ENCODE measurements around the gene FBN2.

Gene FBN2

DNA sequence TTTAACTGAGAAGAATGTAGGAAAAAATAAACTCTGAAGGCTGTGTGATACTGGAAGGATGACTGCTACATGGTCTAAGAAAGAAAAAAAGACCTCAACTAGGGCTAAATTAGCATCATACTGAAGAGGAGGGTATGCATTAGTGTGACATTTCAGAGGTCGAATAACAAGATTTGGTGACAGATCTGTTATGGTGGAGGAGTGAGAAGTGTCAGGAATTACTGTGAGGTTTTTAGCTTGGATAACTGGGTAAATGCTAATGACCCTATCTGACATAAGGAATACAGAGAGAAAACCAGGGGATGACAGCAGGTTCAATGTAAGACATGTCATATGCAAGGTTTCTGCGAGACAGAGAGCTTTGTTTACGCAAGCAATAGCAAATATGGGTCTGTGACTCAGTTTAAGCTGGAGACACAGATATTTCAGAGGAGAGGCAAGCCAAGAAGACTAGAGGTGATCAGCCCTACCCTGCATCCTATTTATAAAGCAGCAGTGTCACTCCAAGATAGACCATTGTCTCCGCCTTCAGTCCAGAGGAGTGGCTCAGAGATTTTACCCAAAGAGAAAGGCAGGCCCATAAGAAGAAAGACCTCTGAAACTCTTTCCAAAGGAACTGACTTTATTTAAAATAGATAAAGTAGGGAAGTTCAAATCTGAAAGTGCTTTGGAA lies 44.3 kb downstream of the FBN2 start:
- H2AK5ac ChIP-seq (ENCODE audit: low read depth, low read length): no peak overlapping the region
- H3K9ac ChIP-seq (ENCODE audit: low read depth, low read length, poor library complexity): no peak overlapping the region
- H3K36me3 ChIP-seq (replicated peaks in 1 of 2; ENCODE audit: control insufficient read depth in 2 of 2, insufficient read depth in 2 of 2, low read length in 2 of 2): peaks cover 4 to 7% of the 10 kb centered on the region in 2 donors
- H3K23ac ChIP-seq (ENCODE audit: low read depth, low read length, poor library complexity): no peak overlapping the region
- no peak for DNase-seq (ENCODE audit: low spot score)
- H3K4ac ChIP-seq (ENCODE audit: low read length): no peak overlapping the region
- peaks cover 2 to 11% of the 10 kb centered on the region in 2 donors for H3K9me3 ChIP-seq (replicated peaks in 1 of 2; ENCODE audit: control insufficient read depth in 2 of 2, insufficient read depth in 1 of 2, low read depth in 1 of 2, low read length in 2 of 2)
- no peaks in the 10 kb centered on the region for H3K79me1 ChIP-seq (ENCODE audit: low read depth, low read length)
- peaks cover 0 to 2% of the 10 kb centered on the region in 2 donors for H3K4me1 ChIP-seq (ENCODE audit: control insufficient read depth in 2 of 2, insufficient read depth in 1 of 2, low read depth in 1 of 2, low read length in 2 of 2)
- no peak overlapping the region for H2BK12ac ChIP-seq (ENCODE audit: low read length)
- no peak overlapping the region for H2BK120ac ChIP-seq (ENCODE audit: low read depth, low read length)
- no peak overlapping the region for H4K91ac ChIP-seq (ENCODE audit: low read depth, low read length, poor library complexity)
- no peak overlapping the region for H3K14ac ChIP-seq (ENCODE audit: low read length)
- H3K4me2 ChIP-seq (ENCODE audit: insufficient read depth, low read length, poor library complexity, severe bottlenecking): no peak overlapping the region
- no peak overlapping the region for H3K4me3 ChIP-seq (ENCODE audit: low read length in 2 of 2)
- no CpG with 5 or more reads among the region's 4 CpGs for WGBS, 2 donors (ENCODE audit: extremely low coverage in 2 of 2, insufficient read length in 2 of 2, insufficient replicate concordance in 1 of 2)
- no peak overlapping the region for H4K8ac ChIP-seq (ENCODE audit: low read depth, low read length)
- no peak overlapping the region for H3K18ac ChIP-seq (ENCODE audit: low read length)
- H3K27me3 ChIP-seq (ENCODE audit: control insufficient read depth in 3 of 3, insufficient read depth in 3 of 3, low read depth in 1 of 3, low read length in 3 of 3): no peaks in the 10 kb centered on the region
- no peak overlapping the region for H3K27ac ChIP-seq (replicated peaks; ENCODE audit: low read length)
- no peak overlapping the region for H2BK5ac ChIP-seq (ENCODE audit: low read length)
- no peak overlapping the region for H2BK15ac ChIP-seq (ENCODE audit: low read length)
- no peak overlapping the region for H2AFZ ChIP-seq (ENCODE audit: low read length)

DNA sequence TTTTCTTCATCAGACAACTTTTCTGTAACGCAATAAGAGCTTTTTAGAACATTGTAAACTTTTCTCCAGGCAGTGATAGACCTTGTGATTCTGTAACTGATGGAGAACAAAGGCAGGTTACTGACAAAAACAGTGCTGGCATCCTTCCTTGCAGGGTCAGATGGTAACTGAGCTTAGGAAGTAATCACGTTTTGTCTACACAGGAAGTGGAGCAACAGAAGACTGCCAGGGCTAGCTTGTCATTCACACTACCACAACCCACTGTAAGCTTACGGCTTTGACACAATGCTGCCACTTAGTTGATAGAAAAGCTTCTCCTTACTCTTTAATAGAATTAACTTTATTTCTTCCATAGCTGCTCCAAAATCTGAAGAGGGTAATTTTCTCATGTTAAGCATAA lies 46.8 kb downstream of the FBN2 start:
- no peak overlapping the region for H4K8ac ChIP-seq (ENCODE audit: low read depth, low read length)

DNA sequence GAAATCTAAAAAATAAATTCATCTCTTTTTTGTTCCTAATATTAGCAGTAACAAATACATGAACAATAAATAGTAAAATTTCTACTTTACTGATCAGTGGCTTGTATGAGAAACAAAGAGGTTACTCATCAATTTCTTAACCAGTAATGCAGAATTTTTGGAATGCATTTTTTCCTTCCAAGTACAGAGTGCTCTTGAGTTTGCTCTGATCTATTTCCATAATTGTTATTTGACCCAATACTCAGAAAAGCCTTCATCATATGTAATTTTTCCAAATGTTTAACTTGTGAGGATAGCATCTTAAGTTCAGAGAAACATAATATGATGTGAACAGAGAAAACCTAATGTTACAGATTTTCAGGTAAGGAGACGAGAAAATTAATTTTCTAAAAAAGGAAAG lies 47.3 kb downstream of the FBN2 start:
- no peak overlapping the region for H2BK15ac ChIP-seq (ENCODE audit: low read length)
- peaks cover 0 to 2% of the 10 kb centered on the region in 2 donors for H3K4me1 ChIP-seq (ENCODE audit: control insufficient read depth in 2 of 2, insufficient read depth in 1 of 2, low read depth in 1 of 2, low read length in 2 of 2)
- no peak overlapping the region for H4K8ac ChIP-seq (ENCODE audit: low read depth, low read length)
- no CpG with 5 or more reads among the region's 1 CpG for WGBS, 2 donors (ENCODE audit: extremely low coverage in 2 of 2, insufficient read length in 2 of 2, insufficient replicate concordance in 1 of 2)
- H3K9ac ChIP-seq (ENCODE audit: low read depth, low read length, poor library complexity): no peak overlapping the region
- H4K91ac ChIP-seq (ENCODE audit: low read depth, low read length, poor library complexity): no peak overlapping the region
- H2BK120ac ChIP-seq (ENCODE audit: low read depth, low read length): no peak overlapping the region
- no peak overlapping the region for H3K4me2 ChIP-seq (ENCODE audit: insufficient read depth, low read length, poor library complexity, severe bottlenecking)
- H2AK5ac ChIP-seq (ENCODE audit: low read depth, low read length): no peak overlapping the region
- DNase-seq (ENCODE audit: low spot score): no peak
- no peak overlapping the region for H2BK12ac ChIP-seq (ENCODE audit: low read length)
- no peak overlapping the region for H3K14ac ChIP-seq (ENCODE audit: low read length)
- H3K79me1 ChIP-seq (ENCODE audit: low read depth, low read length): no peaks in the 10 kb centered on the region
- H3K4me3 ChIP-seq (ENCODE audit: low read length in 2 of 2): no peak overlapping the region
- H3K4ac ChIP-seq (ENCODE audit: low read length): no peak overlapping the region
- H3K27ac ChIP-seq (replicated peaks; ENCODE audit: low read length): no peak overlapping the region
- no peak overlapping the region for H2BK5ac ChIP-seq (ENCODE audit: low read length)
- H2AFZ ChIP-seq (ENCODE audit: low read length): no peak overlapping the region
- no peak overlapping the region for H3K18ac ChIP-seq (ENCODE audit: low read length)
- H3K9me3 ChIP-seq (replicated peaks in 1 of 2; ENCODE audit: control insufficient read depth in 2 of 2, insufficient read depth in 1 of 2, low read depth in 1 of 2, low read length in 2 of 2): peaks cover 0 to 13% of the 10 kb centered on the region in 2 donors
- no peaks in the 10 kb centered on the region for H3K27me3 ChIP-seq (ENCODE audit: control insufficient read depth in 3 of 3, insufficient read depth in 3 of 3, low read depth in 1 of 3, low read length in 3 of 3)
- no peak overlapping the region for H3K23ac ChIP-seq (ENCODE audit: low read depth, low read length, poor library complexity)
- H3K36me3 ChIP-seq (replicated peaks in 1 of 2; ENCODE audit: control insufficient read depth in 2 of 2, insufficient read depth in 2 of 2, low read length in 2 of 2): peaks cover 1 to 2% of the 10 kb centered on the region in 2 donors

More for the DNA sequence above, 46.8 kb downstream of the FBN2 start:
- no peak overlapping the region for H4K91ac ChIP-seq (ENCODE audit: low read depth, low read length, poor library complexity)
- H3K18ac ChIP-seq (ENCODE audit: low read length): no peak overlapping the region
- no peak overlapping the region for H2BK15ac ChIP-seq (ENCODE audit: low read length)
- H3K4me3 ChIP-seq (ENCODE audit: low read length in 2 of 2): no peak overlapping the region
- peaks cover 1 to 2% of the 10 kb centered on the region in 2 donors for H3K36me3 ChIP-seq (replicated peaks in 1 of 2; ENCODE audit: control insufficient read depth in 2 of 2, insufficient read depth in 2 of 2, low read length in 2 of 2)
- H2BK5ac ChIP-seq (ENCODE audit: low read length): no peak overlapping the region
- peaks cover 0 to 2% of the 10 kb centered on the region in 2 donors for H3K4me1 ChIP-seq (ENCODE audit: control insufficient read depth in 2 of 2, insufficient read depth in 1 of 2, low read depth in 1 of 2, low read length in 2 of 2)
- no peak overlapping the region for H3K23ac ChIP-seq (ENCODE audit: low read depth, low read length, poor library complexity)
- H3K27ac ChIP-seq (replicated peaks; ENCODE audit: low read length): no peak overlapping the region
- no peak overlapping the region for H3K4ac ChIP-seq (ENCODE audit: low read length)
- H3K14ac ChIP-seq (ENCODE audit: low read length): no peak overlapping the region
- no peak overlapping the region for H2BK120ac ChIP-seq (ENCODE audit: low read depth, low read length)
- H3K9me3 ChIP-seq (replicated peaks in 1 of 2; ENCODE audit: control insufficient read depth in 2 of 2, insufficient read depth in 1 of 2, low read depth in 1 of 2, low read length in 2 of 2): peaks cover 0 to 15% of the 10 kb centered on the region in 2 donors
- H2AFZ ChIP-seq (ENCODE audit: low read length): no peak overlapping the region
- no peak overlapping the region for H3K4me2 ChIP-seq (ENCODE audit: insufficient read depth, low read length, poor library complexity, severe bottlenecking)
- WGBS, 2 donors (ENCODE audit: extremely low coverage in 2 of 2, insufficient read length in 2 of 2, insufficient replicate concordance in 1 of 2): no CpG with 5 or more reads among the region's 3 CpGs
- no peak overlapping the region for H2AK5ac ChIP-seq (ENCODE audit: low read depth, low read length)
- H3K79me1 ChIP-seq (ENCODE audit: low read depth, low read length): no peaks in the 10 kb centered on the region
- no peaks in the 10 kb centered on the region for H3K27me3 ChIP-seq (ENCODE audit: control insufficient read depth in 3 of 3, insufficient read depth in 3 of 3, low read depth in 1 of 3, low read length in 3 of 3)
- no peak overlapping the region for H3K9ac ChIP-seq (ENCODE audit: low read depth, low read length, poor library complexity)
- H2BK12ac ChIP-seq (ENCODE audit: low read length): no peak overlapping the region
- no peak for DNase-seq (ENCODE audit: low spot score)

DNA sequence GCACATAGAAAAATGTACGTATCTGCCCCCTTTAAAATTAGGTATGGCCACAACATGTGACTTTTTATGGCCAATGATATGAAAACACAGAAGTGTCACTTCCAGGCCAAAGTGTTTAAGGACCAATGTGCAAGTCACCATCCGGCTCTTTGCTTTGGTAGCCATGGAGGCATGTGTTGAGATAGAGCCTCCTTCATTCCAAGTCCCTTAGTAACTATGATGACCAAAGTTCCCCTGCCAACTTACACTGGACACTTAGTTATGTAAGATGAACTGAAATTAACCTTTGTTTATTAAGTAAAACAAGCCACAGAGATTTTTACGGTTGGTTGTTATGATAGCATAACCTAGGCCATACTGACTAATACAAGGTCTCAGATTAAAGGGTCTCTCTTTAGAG lies 51.0 kb downstream of the FBN2 start:
- no CpG with 5 or more reads among the region's 3 CpGs for WGBS, 2 donors (ENCODE audit: extremely low coverage in 2 of 2, insufficient read length in 2 of 2, insufficient replicate concordance in 1 of 2)
- no peak overlapping the region for H3K23ac ChIP-seq (ENCODE audit: low read depth, low read length, poor library complexity)

More for the DNA sequence above, 51.0 kb downstream of the FBN2 start:
- Histone ChIP-seq H2BK5ac (ENCODE audit: low read length) (no peak overlapping the region), H3K9me3 (replicated peaks in 1 of 2; ENCODE audit: control insufficient read depth in 2 of 2, insufficient read depth in 1 of 2, low read depth in 1 of 2, low read length in 2 of 2) (peaks cover 0 to 5% of the 10 kb centered on the region in 2 donors), H3K36me3 (replicated peaks in 1 of 2; ENCODE audit: control insufficient read depth in 2 of 2, insufficient read depth in 2 of 2, low read length in 2 of 2) (peaks cover 0 to 2% of the 10 kb centered on the region in 2 donors), H3K4me1 (ENCODE audit: control insufficient read depth in 2 of 2, insufficient read depth in 1 of 2, low read depth in 1 of 2, low read length in 2 of 2) (peaks cover 0 to 2% of the 10 kb centered on the region in 2 donors), H2BK15ac (ENCODE audit: low read length) (no peak overlapping the region), H2AK5ac (ENCODE audit: low read depth, low read length) (no peak overlapping the region), H3K4ac (ENCODE audit: low read length) (no peak overlapping the region), H3K9ac (ENCODE audit: low read depth, low read length, poor library complexity) (no peak overlapping the region), H3K4me3 (ENCODE audit: low read length in 2 of 2) (no peak overlapping the region), H3K18ac (ENCODE audit: low read length) (no peak overlapping the region), H4K91ac (ENCODE audit: low read depth, low read length, poor library complexity) (no peak overlapping the region), H3K4me2 (ENCODE audit: insufficient read depth, low read length, poor library complexity, severe bottlenecking) (no peak overlapping the region), H3K14ac (ENCODE audit: low read length) (no peak overlapping the region), H3K27ac (replicated peaks; ENCODE audit: low read length) (no peak overlapping the region), H4K8ac (ENCODE audit: low read depth, low read length) (no peak overlapping the region), H2AFZ (ENCODE audit: low read length) (no peak overlapping the region), H2BK12ac (ENCODE audit: low read length) (no peak overlapping the region), H2BK120ac (ENCODE audit: low read depth, low read length) (no peak overlapping the region), H3K79me1 (ENCODE audit: low read depth, low read length) (no peaks in the 10 kb centered on the region), H3K27me3 (ENCODE audit: control insufficient read depth in 3 of 3, insufficient read depth in 3 of 3, low read depth in 1 of 3, low read length in 3 of 3) (no peaks in the 10 kb centered on the region)
- no peak for DNase-seq (ENCODE audit: low spot score)

All from neuronal stem cell (in vitro differentiated cells).